Activated CD8-positive, alpha-beta memory T cell treated with anti-CD3 and anti-CD28 coated beads for 36 hours (primary cell): ENCODE data around the gene PRLR. TPM values are rescaled to one million over a fixed set of nuclear protein-coding genes. Genes with fewer than 3 reads are reported as not detected.
"Not testable (repeated sequence)": the region's sequence is repeated elsewhere in the genome, so short reads cannot be mapped to it uniquely, and the experiment has no call there.

Source experiments
- CTCF ChIA-PET: fragments of 350-600 bp; sonication (Branson Sonifier 250); formaldehyde crosslinking; loops from one replicate; lab custom pipeline; 2021; ENCODE audit warnings: antibody characterized with exemption; lab: Charles Lee
- POLR2A ChIA-PET: fragments of 350-600 bp; sonication (Branson Sonifier 250); formaldehyde crosslinking; loops from one replicate; lab custom pipeline; 2021; ENCODE audit warnings: antibody characterized with exemption; lab: Charles Lee
- total RNA-seq, 2 experiments: library from RNA; stranded (reverse); gene quantifications; one replicate each; pipeline ENCODE4 v1.2.3, GENCODE V29; 2021

PRLR gene
- total RNA-seq, 2 experiments from 2014 or later: not detected

DNA sequence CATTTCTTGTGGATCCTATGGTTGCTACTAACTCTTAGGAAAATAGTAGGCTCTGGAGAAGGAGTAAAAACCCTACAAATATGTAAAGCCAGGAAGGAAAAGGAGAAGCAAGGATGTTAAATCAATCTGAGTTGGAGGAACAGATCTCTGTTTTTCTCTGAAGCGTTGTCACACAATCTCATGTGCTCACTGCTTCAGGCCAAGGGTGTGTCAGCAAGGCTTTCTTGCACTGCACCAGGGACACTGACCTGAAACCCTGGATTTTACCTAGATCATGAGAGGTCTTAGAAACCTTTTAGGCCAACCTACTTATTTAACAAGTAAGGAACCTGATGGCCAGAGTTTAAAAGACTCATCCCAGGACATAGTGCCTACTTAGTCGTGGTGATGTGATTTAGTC is 170.1 kb downstream of the PRLR start:
- POLR2A ChIA-PET: no interaction called here
- CTCF ChIA-PET: no interaction called here

DNA sequence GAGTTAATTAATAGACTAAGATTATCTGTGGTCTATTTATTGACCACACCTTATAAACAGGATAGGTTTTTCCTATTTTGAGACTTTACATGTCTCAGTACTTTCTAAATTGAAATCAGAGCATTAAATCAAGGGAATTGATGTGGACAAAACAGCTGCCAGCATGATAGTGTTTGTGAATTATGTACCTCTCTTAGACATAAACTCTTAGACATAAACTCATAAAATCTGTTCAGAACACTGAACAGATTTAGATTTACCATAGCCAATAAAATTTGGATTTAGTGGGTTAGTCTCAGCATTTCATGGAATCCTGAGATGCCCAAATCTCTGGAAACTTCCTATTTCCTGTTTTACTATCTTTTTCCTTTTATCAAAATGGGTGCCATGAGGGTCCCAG is 171.0 kb downstream of the PRLR start:
- ChIA-PET POLR2A (no interaction called here), CTCF (no interaction called here)

DNA sequence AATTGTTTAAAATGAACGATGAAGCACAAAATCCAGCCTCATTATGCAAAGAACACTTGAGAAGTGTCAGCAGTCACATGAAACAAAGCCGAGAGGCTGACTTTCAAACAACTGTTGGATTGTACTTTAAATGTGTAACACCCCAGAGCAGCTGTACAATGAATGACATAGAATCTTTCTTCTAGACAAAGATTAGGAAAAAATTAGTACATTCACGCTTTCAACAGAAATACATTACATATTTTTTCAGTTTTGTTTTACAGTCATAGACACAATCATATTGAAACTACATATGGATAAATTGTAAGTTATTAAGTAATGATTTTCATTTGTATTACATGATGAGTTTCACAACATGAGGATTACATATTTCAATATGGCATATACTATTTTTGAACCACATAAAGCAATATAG is 171.9 kb downstream of the PRLR start:
- CTCF ChIA-PET: no interaction called here
- POLR2A ChIA-PET: no interaction called here

DNA sequence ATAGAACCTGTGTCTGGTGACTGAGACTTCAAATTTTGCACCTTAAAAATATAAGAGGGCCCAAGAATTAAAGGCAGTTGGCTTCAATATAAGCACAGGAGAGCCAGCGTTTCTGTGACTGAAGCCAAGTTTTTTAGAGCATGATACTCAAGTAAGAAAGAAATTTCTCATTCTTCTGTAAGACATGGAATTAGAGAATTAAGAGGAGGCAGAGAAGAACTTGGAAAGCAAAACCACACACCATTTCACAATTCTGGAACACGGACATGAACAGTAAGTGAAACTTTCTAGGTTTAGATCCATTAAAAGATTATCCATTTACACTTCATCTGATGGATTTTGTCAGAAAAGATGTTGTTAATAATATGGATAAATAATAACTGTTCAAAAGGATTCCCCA is 173.6 kb downstream of the PRLR start:
- CTCF ChIA-PET: no interaction called here
- POLR2A ChIA-PET: no interaction called here

DNA sequence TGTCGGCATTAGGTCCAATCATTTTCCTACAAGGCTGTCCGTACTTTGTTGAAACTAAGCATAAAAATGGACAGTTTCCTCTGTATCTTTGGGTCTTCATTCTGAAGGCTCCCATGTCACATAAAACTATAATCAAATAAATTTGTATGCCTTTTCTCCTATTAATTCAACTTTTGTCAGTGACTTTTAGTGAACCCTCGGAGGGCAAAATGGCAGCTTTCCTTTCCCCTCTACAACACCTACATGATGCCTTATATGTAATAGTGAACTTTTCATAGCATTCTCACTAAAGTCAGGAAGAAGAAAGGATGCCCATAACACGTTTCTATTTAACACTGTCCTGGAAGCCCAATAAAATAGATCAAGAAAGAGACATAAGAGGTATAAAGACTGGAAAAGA is 177.4 kb downstream of the PRLR start:
- ChIA-PET CTCF (no interaction called here), POLR2A (no interaction called here)

DNA sequence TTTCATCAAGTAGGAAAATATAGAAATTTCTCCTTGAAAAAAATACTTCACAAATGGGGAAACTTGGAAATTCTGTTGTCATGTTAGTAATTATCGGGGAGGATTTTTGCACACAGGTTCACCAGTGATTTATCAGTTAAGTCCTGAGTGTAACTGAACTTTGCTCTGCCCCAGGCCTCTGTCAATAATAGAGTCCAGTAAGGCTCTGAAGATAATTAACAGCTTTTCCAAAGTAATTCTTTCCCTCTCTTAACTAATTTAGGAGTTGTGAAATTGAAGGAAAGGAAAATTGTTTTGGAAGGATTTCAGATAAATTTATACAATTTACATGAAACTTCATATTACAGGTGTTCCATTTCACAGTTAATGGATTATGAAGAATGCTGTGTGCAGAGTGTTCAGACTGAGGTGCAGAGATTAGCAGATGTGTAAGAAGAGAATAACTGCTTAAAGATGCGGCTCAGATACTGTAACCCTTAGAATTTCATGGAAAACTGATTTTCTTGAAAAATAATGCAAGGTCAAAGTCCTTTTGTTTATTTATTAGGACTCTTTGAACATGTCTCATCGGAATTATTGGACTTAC is 179.7 kb downstream of the PRLR start:
- CTCF ChIA-PET: no interaction called here

DNA sequence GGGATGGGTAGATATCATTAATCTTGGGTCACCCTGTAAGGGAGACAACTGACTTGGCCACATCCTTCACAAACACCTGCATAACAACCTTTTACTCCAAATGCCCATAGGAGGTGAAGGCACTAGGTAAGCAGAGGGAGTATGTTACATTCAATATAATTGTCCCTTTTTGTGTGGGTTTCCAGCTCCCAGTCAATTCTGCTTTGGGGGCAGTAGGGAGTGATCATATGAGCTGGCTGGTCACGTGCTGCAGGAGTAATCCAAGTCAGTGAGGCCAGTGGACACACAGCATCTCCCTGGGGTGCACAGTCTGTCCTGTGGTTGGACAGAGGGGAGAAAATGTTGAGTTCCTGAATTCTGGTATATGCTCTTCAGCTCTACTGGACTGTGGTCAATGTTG is 181.4 kb downstream of the PRLR start:
- CTCF ChIA-PET: no interaction called here
- POLR2A ChIA-PET: no interaction called here

More for the DNA sequence above, 179.7 kb downstream of the PRLR start:
- POLR2A ChIA-PET: no interaction called here

DNA sequence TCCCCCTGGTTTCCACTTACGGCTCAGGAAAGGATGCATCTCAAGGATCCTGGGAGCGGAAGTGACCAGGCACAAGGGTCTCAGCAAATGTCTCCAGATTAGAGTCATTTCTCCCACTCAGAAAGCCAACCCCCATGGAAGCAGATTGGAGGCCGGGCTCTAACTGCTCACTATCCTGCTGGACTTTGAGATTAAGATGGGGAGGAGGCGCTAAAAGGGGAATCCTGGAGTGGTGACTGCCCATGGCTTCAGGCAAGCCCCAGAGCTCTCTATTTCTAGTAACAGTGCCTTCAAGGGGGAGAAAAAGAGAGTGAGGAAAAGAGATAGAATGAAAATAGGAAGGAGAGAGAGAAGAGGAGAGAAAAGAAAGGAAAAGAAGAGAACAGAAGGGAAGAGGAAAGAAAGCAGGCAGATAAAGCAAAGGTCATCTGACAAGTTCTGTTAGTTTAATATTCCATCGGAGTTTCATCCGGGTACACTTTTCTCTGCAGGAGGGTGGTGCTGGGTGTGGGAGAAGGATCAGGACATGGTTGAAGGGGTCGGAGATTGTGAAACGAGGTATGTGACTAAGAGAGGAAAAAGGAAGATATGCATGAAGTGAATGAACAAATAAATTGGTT is 182.4 kb downstream of the PRLR start, which contains the start of gene AGXT2:
AGXT2 (minus strand) TSS at position 165 of the 620 bp plus-strand sequence; CDS start at position 108, 57 bp downstream.
- ChIA-PET CTCF (no interaction called here), POLR2A (no interaction called here)

DNA sequence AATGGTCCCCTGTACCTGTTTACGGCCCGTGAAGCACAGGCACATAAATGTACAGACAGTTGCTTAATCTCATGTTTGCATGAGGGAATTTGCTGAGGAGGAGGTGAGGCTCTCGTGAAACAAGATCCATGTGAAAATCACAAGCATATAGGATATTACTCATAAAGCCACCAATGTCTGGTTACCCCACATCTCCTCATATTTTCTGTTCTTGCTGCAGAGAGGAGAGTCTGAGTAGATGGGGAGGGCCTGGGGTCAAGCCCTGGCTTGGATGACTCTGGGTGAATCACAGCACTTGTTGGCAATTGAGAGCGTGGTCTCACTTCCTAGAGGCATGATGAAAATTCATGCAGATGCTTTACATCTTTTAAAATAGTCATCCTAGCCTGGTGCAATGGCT is 183.5 kb downstream of the PRLR start:
- POLR2A ChIA-PET: no interaction called here
- CTCF ChIA-PET: no interaction called here

DNA sequence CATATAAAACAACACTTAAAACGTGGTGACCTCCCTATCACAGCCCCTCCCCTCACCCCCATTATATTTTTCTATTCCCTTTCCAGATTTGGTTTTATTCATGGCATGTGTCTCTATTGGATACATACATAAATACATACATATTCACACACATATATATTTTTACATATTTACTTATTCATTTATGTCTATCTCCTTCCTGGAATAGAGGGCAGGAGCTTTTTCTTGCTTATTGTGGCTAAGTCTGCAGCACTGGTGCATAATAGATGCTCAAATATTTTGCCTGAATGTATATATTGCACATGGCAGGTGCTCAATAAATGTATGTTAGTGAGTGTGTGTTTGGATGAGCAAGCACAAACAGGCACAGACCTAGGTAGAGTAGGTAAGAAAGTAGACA is 185.0 kb downstream of the PRLR start:
- ChIA-PET POLR2A (no interaction called here), CTCF (no interaction called here)

DNA sequence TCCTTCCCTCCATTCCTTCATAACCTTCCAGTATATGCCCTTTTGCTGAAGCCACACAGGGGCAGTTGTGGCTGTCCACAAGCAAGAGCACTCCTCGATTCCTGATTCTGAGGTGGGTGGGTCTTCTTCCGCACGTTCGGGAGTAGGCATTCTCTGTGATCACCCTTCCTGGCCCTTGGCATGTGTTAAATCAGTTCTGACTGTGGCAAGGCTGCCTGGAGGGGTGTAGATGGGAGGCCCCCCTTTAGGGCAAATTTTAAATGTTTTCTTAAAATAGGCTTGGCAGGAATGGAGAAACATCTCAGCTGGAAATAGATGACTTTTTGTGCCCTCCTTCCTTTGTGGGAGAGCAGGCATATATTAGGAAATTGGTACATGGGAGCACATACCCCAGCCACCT is 185.6 kb downstream of the PRLR start:
- ChIA-PET POLR2A (no interaction called here), CTCF (interaction anchor here (0.9 kb wide), 1 partner anchor 41 kb away, joined by 3 read pairs; no protein-coding TSS in a partner anchor)

DNA sequence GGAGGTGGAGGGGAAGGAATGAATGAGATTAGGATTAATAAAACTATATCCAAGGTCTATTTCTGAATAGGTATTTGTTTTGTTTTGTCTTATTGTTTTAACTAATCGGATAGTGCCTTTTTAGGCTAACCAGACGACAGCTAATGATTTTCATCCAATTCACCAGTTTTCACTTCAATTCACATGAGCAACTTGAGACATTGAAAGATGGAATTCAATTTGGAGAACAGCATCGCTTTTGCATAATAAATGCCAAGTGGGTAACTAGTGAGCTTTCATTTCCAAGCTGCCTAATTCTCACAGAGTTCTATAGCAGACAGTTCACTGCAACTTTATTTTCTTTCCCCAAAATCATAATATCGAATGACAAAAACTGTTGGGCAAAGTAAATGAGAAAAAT is 187.5 kb downstream of the PRLR start:
- ChIA-PET CTCF (no interaction called here), POLR2A (no interaction called here)

DNA sequence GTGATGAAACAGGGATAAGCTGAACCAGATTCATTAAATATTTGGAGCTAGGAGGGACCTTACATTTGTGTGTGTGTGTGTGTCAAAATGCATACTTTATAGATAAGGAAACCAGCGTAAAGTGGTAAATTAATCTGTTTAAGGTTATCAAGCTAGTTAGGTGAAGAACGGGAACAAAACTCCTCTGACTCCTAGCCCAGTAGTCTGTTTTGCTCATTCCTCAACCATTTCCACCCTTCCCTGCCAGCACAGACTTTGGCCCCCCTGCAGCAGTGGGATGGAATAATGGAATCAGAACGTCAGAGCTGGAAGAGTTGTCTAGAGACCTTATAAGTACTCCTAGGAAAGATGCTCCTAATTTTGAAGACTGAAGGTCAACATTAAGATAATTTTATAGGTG is 189.0 kb downstream of the PRLR start:
- ChIA-PET POLR2A (no interaction called here), CTCF (no interaction called here)

DNA sequence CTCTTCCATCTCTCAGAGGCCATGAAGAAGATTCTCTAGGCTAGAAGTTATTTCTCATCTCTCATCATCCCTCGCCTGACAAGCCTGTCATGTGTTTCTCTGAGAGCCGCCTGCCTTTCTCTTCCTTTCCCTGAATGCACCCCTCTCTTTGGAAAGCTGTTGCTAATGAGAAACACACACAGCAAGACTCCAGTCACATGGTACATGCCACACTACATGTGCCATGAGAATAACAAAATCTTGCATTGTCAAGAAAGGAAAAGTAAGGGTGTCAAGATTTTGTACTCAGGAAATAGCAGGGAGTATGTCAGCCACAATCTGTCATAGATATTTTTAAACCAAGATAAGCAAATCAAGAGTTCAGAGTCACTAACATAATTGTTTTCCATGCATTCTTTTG is 191.4 kb downstream of the PRLR start:
- CTCF ChIA-PET: no interaction called here
- POLR2A ChIA-PET: no interaction called here

DNA sequence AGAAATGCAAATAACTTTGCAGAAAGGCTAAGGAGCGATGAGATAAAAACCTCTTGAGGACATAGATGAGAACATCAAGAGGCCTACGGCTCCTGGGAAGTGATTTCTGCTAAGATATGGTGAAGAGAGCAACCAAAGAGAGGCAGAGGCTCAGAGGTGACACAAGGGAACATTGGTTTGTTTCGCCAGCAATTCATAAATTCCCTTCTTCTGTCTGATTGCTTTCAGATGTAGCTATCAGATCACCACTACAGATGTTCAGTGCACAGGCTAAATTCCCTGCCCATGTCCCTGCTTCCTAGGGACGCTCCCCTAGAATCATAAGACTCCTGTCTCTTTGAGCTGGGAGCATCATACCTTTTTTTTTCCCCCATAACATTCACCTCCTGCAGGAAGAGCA is 193.8 kb downstream of the PRLR start:
- POLR2A ChIA-PET: no interaction called here

DNA sequence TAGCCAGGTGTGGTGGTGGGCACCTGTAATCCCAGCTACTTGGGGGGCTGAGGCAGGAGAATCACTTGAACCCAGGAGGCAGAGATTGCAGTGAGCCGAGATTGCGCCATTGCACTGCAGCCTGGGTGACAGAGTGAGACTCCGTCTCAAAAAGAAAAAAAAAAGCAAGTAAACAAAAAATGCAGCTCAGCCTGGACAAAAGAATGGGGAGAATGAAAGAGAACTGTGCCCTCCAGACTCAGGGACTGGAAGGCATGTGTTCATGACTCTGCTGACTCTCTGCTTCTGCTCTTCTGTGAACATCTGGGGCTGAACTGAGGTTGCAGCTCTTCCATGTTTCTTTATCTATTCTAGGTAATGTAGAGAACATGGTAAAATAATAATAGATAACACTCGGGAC is 194.4 kb downstream of the PRLR start:
- POLR2A ChIA-PET: not testable (repeated sequence)

More for the DNA sequence above, 193.8 kb downstream of the PRLR start:
- CTCF ChIA-PET: no interaction called here

DNA sequence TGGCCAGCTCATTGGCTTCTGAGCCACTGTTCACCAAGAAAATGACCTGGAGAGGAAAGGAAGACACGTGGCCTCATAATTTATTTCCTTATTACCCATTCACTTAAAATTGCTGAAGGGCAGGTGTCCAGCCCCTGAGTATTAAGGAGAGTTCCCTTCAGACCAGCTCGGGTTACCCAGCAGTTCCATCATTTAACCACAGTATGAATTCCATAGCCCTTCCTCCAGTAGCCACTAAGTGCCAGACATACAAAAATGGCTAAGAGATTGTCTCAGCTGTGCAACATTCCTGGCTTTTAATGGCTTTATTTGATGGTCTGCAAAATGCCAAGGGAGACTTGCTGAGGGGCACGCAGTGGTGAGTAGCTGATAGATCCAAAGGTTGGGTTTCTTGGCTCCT is 195.0 kb downstream of the PRLR start:
- ChIA-PET POLR2A (no interaction called here), CTCF (no interaction called here)

More for the DNA sequence above, 194.4 kb downstream of the PRLR start:
- CTCF ChIA-PET: not testable (repeated sequence)

DNA sequence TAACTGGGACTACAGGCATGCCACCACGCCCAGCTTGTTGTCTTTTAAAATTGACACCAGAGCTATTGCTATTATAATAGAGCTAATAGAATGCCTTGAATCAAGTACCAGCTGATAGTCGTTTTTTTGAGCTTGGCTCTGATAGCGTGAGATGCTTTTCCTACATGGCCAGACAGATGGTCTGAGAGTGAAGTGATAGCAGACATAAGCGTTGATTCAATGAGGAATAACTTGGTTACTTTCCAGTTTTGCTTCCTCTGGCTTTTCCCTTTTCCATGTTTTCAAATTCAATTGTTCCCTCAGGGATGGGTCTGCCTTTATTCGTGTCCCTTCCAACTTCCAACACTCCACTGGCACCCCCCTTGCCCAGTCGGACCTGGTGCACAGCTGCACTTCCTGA is 197.9 kb downstream of the PRLR start:
- ChIA-PET POLR2A (no interaction called here), CTCF (no interaction called here)

DNA sequence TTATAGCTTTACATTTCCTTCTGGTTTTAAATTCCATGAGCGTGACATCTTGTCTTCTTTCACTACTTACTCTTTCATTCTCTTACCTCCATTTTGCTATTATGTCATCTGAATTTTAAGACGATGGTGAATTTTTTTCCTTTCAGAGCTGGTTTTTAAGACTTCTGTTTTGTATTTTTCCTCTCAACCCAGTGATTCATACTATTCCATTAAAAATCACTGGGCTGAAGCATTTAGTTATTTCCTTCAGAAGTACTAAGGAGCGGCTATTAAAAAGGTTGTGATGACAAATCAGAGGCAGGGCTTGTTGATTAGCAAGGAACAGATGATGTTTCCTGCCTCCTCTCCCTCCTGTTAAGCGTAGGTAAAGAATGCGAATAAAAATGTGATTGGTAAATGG is 199.0 kb downstream of the PRLR start:
- POLR2A ChIA-PET: no interaction called here
- CTCF ChIA-PET: no interaction called here

DNA sequence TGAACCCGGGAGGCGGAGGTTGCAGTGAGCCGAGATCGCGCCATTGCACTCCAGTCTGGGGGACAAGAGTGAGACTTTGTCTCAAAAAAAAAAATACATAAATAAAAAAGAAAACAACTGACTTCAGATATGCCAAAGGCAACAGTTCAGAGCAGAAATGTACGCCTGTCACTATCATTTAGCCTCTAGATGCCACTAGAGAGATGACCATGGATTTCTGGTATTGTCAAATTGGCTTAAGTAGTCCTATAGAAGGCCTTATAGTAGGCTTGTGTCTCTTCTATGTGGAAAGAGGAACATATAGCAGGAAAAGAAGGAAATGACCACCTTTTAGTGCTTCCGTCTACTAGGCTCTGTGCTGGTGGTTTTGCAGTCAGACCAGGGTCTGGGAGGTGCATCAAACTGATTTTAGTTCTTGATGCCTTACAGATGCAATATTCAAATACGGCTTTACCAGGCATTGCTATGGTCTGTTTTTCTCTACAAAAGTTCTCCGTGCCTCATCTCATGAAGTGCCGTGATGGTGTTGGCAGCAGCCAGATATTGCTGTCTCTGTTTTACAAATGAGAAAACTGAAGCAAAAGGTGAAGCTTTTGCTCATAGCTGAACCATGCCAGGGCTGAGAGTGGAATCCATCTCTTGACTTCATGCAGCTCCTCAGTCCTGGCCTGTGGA is 199.7 kb downstream of the PRLR start:
- POLR2A ChIA-PET: no interaction called here
- CTCF ChIA-PET: no interaction called here

DNA sequence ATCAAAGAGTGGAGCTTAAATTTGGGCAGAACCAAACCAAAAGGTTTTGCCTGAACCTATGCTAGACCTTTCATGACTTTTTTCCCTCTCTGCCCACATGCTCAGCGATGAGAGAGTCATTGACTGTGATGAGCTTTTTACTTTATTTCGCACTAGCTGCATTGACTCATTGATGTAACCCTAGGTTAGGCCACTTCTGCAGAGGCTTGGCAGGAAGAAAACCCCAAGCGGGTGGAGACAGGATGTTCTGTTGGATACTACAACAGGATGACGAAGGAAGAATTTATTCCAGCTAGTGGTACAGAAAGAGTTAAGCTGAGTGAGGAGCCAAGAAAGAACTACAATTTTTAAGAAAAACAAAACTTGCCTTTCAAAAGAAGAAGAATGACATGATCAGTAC is 201.0 kb downstream of the PRLR start:
- CTCF ChIA-PET: interaction anchor here (1.6 kb wide), 1 partner anchor 26 kb away, joined by 6 read pairs; no protein-coding TSS in a partner anchor
- POLR2A ChIA-PET: no interaction called here
